ENCODE results near the gene SMC1B.

GRCh38 chr22:45337536-45337935 is 75.9 kb downstream of the SMC1B start:
- no peak for TF ChIP-seq EZH2phosphoT487 (IDR thresholded peaks at IDR 0.05)
- TF ChIP-seq EZH2 (IDR thresholded peaks at IDR 0.05) = no peak

Data from neural progenitor cell (in vitro differentiated cells).